Measurements from ENCODE around the gene RNF157. TPM values are rescaled to one million over a fixed set of nuclear protein-coding genes. Genes with fewer than 3 reads are reported as not detected.
A peak's percentile ranks its signal among the peaks of the same experiment; 100 is the strongest.

The RNF157 gene
- total and polyA plus RNA-seq, 9 of the 15 experiments (the other 6 are each of a cell fraction or from before 2014, with no cell fraction given), result 8.1 to 31.7 (median 20.8) TPM

- no peak for TF ChIP-seq ARID3A (IDR thresholded peaks at IDR 0.05; ENCODE audit: borderline replicate concordance, low read depth, low read length)
- TF ChIP-seq ZFP30 (CRISPR knock-in tag; IDR thresholded peaks at IDR 0.05; ENCODE audit: borderline replicate concordance), result no peak
- peak; percentile 86 for TF ChIP-seq EP400 (IDR thresholded peaks at IDR 0.05)
- TF ChIP-seq HCFC1 (IDR thresholded peaks at IDR 0.05; ENCODE audit: low read depth, low read length), result no peak
- no peak for TF ChIP-seq STAT5A (IDR thresholded peaks at IDR 0.05; ENCODE audit: borderline replicate concordance, low read length)
- TF ChIP-seq MGA (IDR thresholded peaks at IDR 0.05), result peak; percentile 41; the same call in 1 of the 2 replicates
- peak; percentile 64; the same call in 1 of the 2 replicates for TF ChIP-seq RB1 (IDR thresholded peaks at IDR 0.05; ENCODE audit: low read depth)
- TF ChIP-seq ZFP36 (IDR thresholded peaks at IDR 0.05; ENCODE audit: low read depth, low read length, partially characterized antibody), result peak; percentile 44
- no peak for TF ChIP-seq MCM5 (IDR thresholded peaks at IDR 0.05; ENCODE audit: low read depth)
- TF ChIP-seq MEF2D (tag; conservative IDR thresholded peaks at IDR 0.05; ENCODE audit: low read depth), result no peak
- no peak for TF ChIP-seq ZNF707 (CRISPR knock-in tag; conservative IDR thresholded peaks at IDR 0.05)
- TF ChIP-seq BRD9 (IDR thresholded peaks at IDR 0.05; ENCODE audit: low read depth, partially characterized antibody), result no peak
- no peak; a peak in 1 of 4 replicates for TF ChIP-seq SIN3A (IDR thresholded peaks at IDR 0.05; ENCODE audit: borderline replicate concordance in 2 of 2, control insufficient read depth in 1 of 2, low read depth in 2 of 2, low read length in 2 of 2)
- TF ChIP-seq HMGN3 (IDR thresholded peaks at IDR 0.05; ENCODE audit: borderline replicate concordance, extremely low read depth, insufficient read length, low read depth, low read length), result no peak
- TF ChIP-seq STAG1 (CRISPR knock-in tag; IDR thresholded peaks at IDR 0.05; ENCODE audit: borderline replicate concordance), result no peak
These were observed 27.9 kb upstream of the RNF157 start (continued) for GRCh38 chr17:76268015-76268749.
